Endothelial cell of umbilical vein (primary cell): Measurements from ENCODE around the gene CTIF. TPM values are rescaled to one million over a fixed set of nuclear protein-coding genes. Genes with fewer than 3 reads are reported as not detected.

Source experiments
- BruUV-seq: library from RNA; stranded (reverse); fragments of 400-500 nt; replicated peaks from 2 replicates; lab custom pipeline; 2021; lab: Mats Ljungman, UMichigan
- CTCF ChIA-PET: fragments of 300-600, 350-600 bp; sonication (Branson Sonifier 250); formaldehyde crosslinking; loops from one replicate; lab custom pipeline; 2021; ENCODE audit warnings: antibody characterized with exemption, inconsistent platforms; lab: Charles Lee
- POLR2A ChIA-PET: fragments of 300-600, 350-600 bp; sonication (Branson Sonifier 250); formaldehyde crosslinking; loops from one replicate; lab custom pipeline; 2021; ENCODE audit warnings: antibody characterized with exemption, inconsistent platforms; lab: Charles Lee
- DNase-seq: peaks from one replicate; pipeline ENCODE4 v3.0.0-alpha.2; 2011; ENCODE audit warnings: low read depth, low spot score
- FAIRE-seq: peaks from 2 replicates; lab custom pipeline; 2011; peaks lifted over from hg19 to GRCh38; lab: Jason Lieb, UNC
- H2AFZ ChIP-seq: 2 replicates; pipeline ENCODE4 v1.6.0; 2012; ENCODE audit warnings: low read depth, low read length, control low read depth, inconsistent platforms
- H3K27ac ChIP-seq: 2 replicates; pipeline ENCODE4 v1.5.1; 2011; ENCODE audit warnings: low read depth, mild to moderate bottlenecking, control low read depth, low read length, moderate library complexity; ENCODE audit not compliant: insufficient read depth
- H3K27me3 ChIP-seq, 2 experiments: 2 replicates each; pipeline versions ENCODE4 v1.6.0 to v1.6.1; 2011; ENCODE audit warnings: low read length in 2 of 2, mixed read lengths in 1 of 2; ENCODE audit not compliant: control insufficient read depth in 2 of 2, insufficient read depth in 2 of 2
- H3K36me3 ChIP-seq, 2 experiments: 2 replicates in 1 of 2; 3 replicates in 1 of 2; pipeline ENCODE4 v1.5.1; 2011; ENCODE audit warnings: low read length in 2 of 2, mild to moderate bottlenecking in 1 of 2, moderate library complexity in 1 of 2; ENCODE audit not compliant: control insufficient read depth in 2 of 2, insufficient read depth in 2 of 2; ENCODE audit errors: extremely low read depth in 1 of 2
- H3K4me1 ChIP-seq: 3 replicates; pipeline ENCODE4 v1.5.1; 2011; ENCODE audit warnings: mild to moderate bottlenecking, low read length; ENCODE audit not compliant: control insufficient read depth, insufficient read depth; ENCODE audit errors: extremely low read depth
- H3K4me2 ChIP-seq: 2 replicates; pipeline ENCODE4 v1.6.1; 2011; ENCODE audit warnings: low read length, control low read depth, mixed read lengths; ENCODE audit not compliant: insufficient read depth
- H3K4me3 ChIP-seq, 3 experiments: fragments of 200-600 bp in 1 of 3; sonication (generic), shearing (Covaris generic) in 1 of 3; replicated peaks in 1 of 3; 2 replicates each; pipeline ENCODE4 v1.5.1; 2011 to 2016; ENCODE audit warnings: control low read depth in 3 of 3, low read length in 3 of 3, mild to moderate bottlenecking in 2 of 3, inconsistent platforms in 1 of 3, low read depth in 1 of 3, moderate library complexity in 1 of 3; ENCODE audit not compliant: insufficient read depth in 1 of 3
- H3K79me2 ChIP-seq: 2 replicates; pipeline ENCODE4 v1.6.0; 2012; ENCODE audit warnings: low read length, inconsistent platforms; ENCODE audit not compliant: control insufficient read depth, insufficient read depth
- H3K9ac ChIP-seq: replicated peaks from 2 replicates; pipeline ENCODE3; 2011; ENCODE audit warnings: low read length, control low read depth; ENCODE audit not compliant: insufficient read depth; ENCODE audit errors: extremely low read depth
- H3K9me1 ChIP-seq: replicated peaks from 3 replicates; pipeline ENCODE4 v1.6.0; 2011; ENCODE audit warnings: mild to moderate bottlenecking, low read length; ENCODE audit not compliant: control insufficient read depth, insufficient read depth; ENCODE audit errors: extremely low read depth
- H3K9me3 ChIP-seq: replicated peaks from 2 replicates; pipeline ENCODE4 v1.5.1; 2012; ENCODE audit warnings: low read length, inconsistent platforms; ENCODE audit not compliant: control insufficient read depth, insufficient read depth
- H4K20me1 ChIP-seq: replicated peaks from 2 replicates; pipeline ENCODE3; 2011; ENCODE audit warnings: mild to moderate bottlenecking, low read length; ENCODE audit not compliant: control insufficient read depth, insufficient read depth; ENCODE audit errors: extremely low read depth
- CTCF ChIP-seq, 2 donors: IDR thresholded peaks; 1 replicate in 1 of 2; 2 replicates in 1 of 2; pipeline ENCODE4 v1.5.1; 2011; ENCODE audit warnings: low read length in 2 of 2, mild to moderate bottlenecking in 2 of 2, moderate library complexity in 2 of 2, control low read depth in 1 of 2, inconsistent platforms in 1 of 2, low read depth in 1 of 2; ENCODE audit not compliant: insufficient read depth in 1 of 2; ENCODE audit errors: extremely low read depth in 1 of 2
- EZH2 ChIP-seq: IDR thresholded peaks from 2 replicates; pipeline ENCODE4 v1.6.1; 2012; ENCODE audit warnings: borderline replicate concordance, low read depth, mild to moderate bottlenecking, moderate library complexity, low read length, inconsistent platforms; ENCODE audit not compliant: severe bottlenecking
- FOS ChIP-seq: IDR thresholded peaks from 2 replicates; pipeline ENCODE4 v1.6.1; 2011; ENCODE audit warnings: mild to moderate bottlenecking, low read length, moderate library complexity, borderline replicate concordance; ENCODE audit not compliant: insufficient read depth
- GATA2 ChIP-seq: IDR thresholded peaks from 2 replicates; pipeline ENCODE4 v1.7.0; 2011; ENCODE audit warnings: low read depth, mild to moderate bottlenecking, moderate library complexity, mixed read lengths, low read length; ENCODE audit not compliant: insufficient read length, insufficient read depth
- JUN ChIP-seq: IDR thresholded peaks from 2 replicates; pipeline ENCODE4 v1.6.1; 2011; ENCODE audit warnings: borderline replicate concordance, low read depth; ENCODE audit not compliant: insufficient read length, insufficient read depth
- MAX ChIP-seq: IDR thresholded peaks from 2 replicates; pipeline ENCODE4 v1.6.1; 2011; ENCODE audit not compliant: insufficient read depth, insufficient read length
- MYC ChIP-seq: IDR thresholded peaks from one replicate; pipeline ENCODE4 v1.6.1; 2011; ENCODE audit warnings: mild to moderate bottlenecking, low read depth, low read length
- POLR2A ChIP-seq: IDR thresholded peaks from 2 replicates; pipeline ENCODE4 v1.6.1; 2012; ENCODE audit warnings: low read depth, mild to moderate bottlenecking, control low read depth, low read length
- POLR2AphosphoS5 ChIP-seq: IDR thresholded peaks from 2 replicates; pipeline ENCODE4 v1.6.1; 2012; ENCODE audit warnings: low read depth, mild to moderate bottlenecking, control low read depth, low read length, moderate library complexity; ENCODE audit not compliant: insufficient read depth
- dilution Hi-C: fragments of 300-500 bp; cut with MboI; formaldehyde crosslinking; loops from one replicate; pipeline ENCODE4 v1.15.0; 2019; ENCODE audit warnings: low sequenced_read_pairs; ENCODE audit not compliant: extremely low pct_ligation_motif_present
- intact Hi-C: fragments of 100-400 bp; cut with micrococcal nuclease; formaldehyde crosslinking; loops from one replicate; pipeline ENCODE4 v1.10.0; 2022
- polyA plus RNA-seq, 4 experiments: library from polyadenylated mRNA; depleted of rRNA in 3 of 4; stranded (reverse) in 3 of 4; unstranded in 1 of 4; fragments of >200 nt; gene quantifications; 2 replicates each; pipeline versions ENCODE4 v1.2.1 to v1.2.3, GENCODE V29; 2011 to 2012; ENCODE audit warnings: missing spikeins in 1 of 4
- total RNA-seq: library from RNA; stranded (reverse); gene quantifications from 2 replicates; pipeline ENCODE4 v1.2.3, GENCODE V29; 2021

Gene CTIF
- total and polyA plus RNA-seq, 2 donors (not counting 3 experiments of a cell fraction or from before 2014, with no cell fraction given): 20.9 to 57.7 TPM

- peak; percentile 94 for FAIRE-seq
- Histone ChIP-seq H3K4me1 (peaks cover 15% of the 10 kb centered on the region), H4K20me1 (no peaks in the 10 kb centered on the region), H3K9ac (peak overlapping the region; percentile 23), H3K9me1 (no peaks in the 10 kb centered on the region), H3K36me3 (no peaks in the 10 kb centered on the region), H3K4me3 (no peak overlapping the region), H3K4me2 (peak overlapping the region; percentile 14), H3K9me3 (no peaks in the 10 kb centered on the region), H2AFZ (no peak overlapping the region), H3K27me3 (no peaks in the 10 kb centered on the region), H3K27ac (peak overlapping the region; percentile 62), H3K79me2 (no peaks in the 10 kb centered on the region)
- ChIA-PET CTCF (interaction anchor here (0.9 to 2.9 kb wide), 16 partner anchors 7 to 389 kb away, joined by 3 to 15 read pairs (median 4); partner anchors contain the start of gene SMAD7), POLR2A (no interaction called here)
- dilution Hi-C loops (no loop called here), intact Hi-C loops (loop anchor here (2.0 kb wide), 1 partner anchor 42 kb away; no protein-coding TSS in a partner anchor)
- no TSS peak for BruUV-seq
- DNase-seq: peak; percentile 98
- TF ChIP-seq CTCF (IDR thresholded peaks at IDR 0.05; ENCODE audit: extremely low read depth in 1 of 2, insufficient read depth in 1 of 2, low read depth in 1 of 2, low read length in 2 of 2) (no peak), EZH2 (no peak), JUN (peak; percentile 35), GATA2 (no peak), MYC (no peak), FOS (peak; percentile 81), POLR2AphosphoS5 (peak; percentile 95), POLR2A (no peak), MAX (no peak)
Measured at GRCh38 chr18:48790226-48790863, 251.5 kb downstream of the CTIF start.
